Measurements from ENCODE around the gene SCYL1.
A peak's percentile ranks its signal among the peaks of the same experiment; 100 is the strongest.

The SCYL1 gene

DNA sequence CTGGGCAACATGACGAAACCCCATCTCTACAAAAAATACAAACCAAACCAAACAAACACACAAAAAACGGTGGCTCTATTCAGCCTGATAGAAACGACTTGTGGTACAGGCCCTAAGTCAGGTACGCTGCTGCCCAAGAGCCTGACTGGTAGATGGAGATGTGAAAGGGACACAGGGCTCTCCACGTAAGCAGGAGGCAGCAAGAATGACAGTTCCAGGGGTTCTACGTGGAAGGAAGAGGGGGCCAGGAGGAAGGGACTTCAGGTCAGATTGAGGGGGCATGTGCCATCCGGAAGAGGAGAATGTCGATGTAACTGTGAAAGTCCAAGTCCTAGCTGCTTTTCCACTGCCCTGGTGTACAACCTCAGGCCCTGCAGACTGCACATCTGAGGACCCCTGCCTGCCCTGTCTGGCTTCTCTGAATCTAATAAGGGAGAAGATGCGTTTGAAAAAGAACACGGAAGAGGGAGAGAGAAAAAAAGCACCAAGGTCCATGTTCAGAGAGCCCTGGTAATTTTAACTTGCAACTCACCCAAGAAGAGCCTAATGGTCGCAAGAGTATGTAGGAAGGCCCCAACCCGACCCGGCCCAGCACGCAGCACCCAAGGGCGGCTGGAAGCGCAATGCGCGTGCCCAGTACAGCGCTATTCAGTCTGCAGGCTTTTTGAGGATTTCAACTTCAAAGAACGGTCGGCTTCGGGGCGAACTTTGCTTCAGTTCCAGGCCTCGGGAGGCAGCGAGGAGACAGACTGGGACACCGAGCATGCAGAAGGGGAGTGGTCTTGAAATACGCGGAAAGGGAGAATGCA is 44.5 kb downstream of the SCYL1 start:
- POLR2A ChIA-PET, result interaction anchor here (1.0 to 4.6 kb wide), 6 partner anchors 9 to 147 kb away, joined by 3 to 28 read pairs (median 5); partner anchors contain the start of genes MALAT1, NEAT1 and PCNX3
- no peak for TF ChIP-seq CTCF (IDR thresholded peaks at IDR 0.05; ENCODE audit: insufficient read depth, low read length, missing control alignments)
- CTCF ChIA-PET, result interaction anchor here (0.6 to 16.3 kb wide), 4 partner anchors 8 to 27 kb away, joined by 3 to 207 read pairs (median 58); no protein-coding TSS in a partner anchor
- H3K4me3 ChIP-seq (ENCODE audit: low read depth, low read length), result peak overlapping the region; percentile 89
- no peak for DNase-seq (ENCODE audit: low read depth, low spot score)

DNA sequence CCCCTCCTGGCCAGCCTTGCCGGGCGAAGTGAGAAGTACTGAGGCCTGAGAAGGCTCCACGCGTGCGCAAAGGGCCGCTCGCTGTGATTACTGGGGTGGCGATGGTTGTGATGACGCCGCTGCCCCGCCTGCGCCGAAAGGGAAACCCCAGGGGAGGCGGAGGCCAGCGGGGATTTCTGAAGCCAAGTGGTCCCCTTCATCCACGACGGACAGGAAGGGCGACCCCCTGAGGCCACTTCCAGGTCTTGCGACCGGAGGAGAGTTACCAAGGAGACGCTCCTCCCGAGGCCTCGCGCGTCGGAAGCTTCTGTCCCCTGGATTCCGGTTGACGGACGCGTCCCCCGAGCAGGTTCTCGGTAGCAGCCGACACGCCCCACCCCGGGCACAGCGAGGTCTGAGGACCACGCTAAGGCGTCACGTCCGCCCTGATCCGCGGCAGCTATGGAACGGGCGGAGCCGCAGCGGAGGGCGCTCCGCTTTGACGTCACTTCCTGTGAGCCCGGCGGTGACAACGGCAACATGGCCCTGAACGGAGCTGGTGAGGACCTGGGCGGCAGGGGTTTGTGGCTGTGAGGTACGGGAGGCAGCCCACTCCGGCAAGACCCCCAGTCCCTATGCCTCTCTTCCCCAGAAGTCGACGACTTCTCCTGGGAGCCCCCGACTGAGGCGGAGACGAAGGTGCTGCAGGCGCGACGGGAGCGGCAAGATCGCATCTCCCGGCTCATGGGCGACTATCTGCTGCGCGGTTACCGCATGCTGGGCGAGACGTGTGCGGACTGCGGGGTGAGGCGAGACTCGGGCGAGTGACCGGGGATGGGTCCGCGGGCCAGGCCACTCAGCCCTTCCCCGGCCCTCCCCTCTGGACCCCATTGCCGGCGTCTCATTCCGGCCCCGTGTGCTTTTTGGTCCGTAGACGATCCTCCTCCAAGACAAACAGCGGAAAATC is 45.4 kb downstream of the SCYL1 start, which contains the start of gene ZNRD2:
ZNRD2 (plus strand) TSS at position 505 of the 946 bp plus-strand sequence; CDS start at position 520, 15 bp downstream.
- ChIA-PET CTCF (interaction anchor here (0.6 to 16.3 kb wide), 7 partner anchors 9 to 63 kb away, joined by 3 to 207 read pairs (median 10); no protein-coding TSS in a partner anchor), POLR2A (interaction anchor here (0.5 to 4.6 kb wide), 9 partner anchors 10 to 148 kb away, joined by 3 to 28 read pairs (median 5); partner anchors contain the start of genes MALAT1, NEAT1 and PCNX3)
- DNase-seq (ENCODE audit: low read depth, low spot score), result peak; percentile 88
- peak; percentile 62 for TF ChIP-seq CTCF (IDR thresholded peaks at IDR 0.05; ENCODE audit: insufficient read depth, low read length, missing control alignments)
- H3K4me3 ChIP-seq (ENCODE audit: low read depth, low read length), result peak within 1 kb of the TSS; percentile 89

DNA sequence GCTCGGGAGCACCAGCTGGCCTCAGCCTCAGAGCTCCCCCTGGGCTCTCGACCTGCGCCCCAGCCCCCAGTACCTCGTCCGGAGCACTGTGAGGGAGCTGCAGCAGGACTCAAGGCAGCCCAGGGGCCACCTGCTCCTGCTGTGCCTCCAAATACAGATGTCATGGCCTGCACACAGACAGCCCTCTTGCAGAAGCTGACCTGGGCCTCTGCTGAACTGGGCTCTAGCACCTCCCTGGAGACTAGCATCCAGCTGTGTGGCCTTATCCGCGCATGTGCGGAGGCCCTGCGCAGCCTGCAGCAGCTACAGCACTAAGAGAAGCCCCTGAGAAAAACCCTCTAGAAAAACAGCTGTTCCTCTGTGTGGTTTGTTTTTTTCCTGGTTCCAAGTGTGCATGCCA is 46.5 kb downstream of the SCYL1 start:
- no peak for TF ChIP-seq CTCF (IDR thresholded peaks at IDR 0.05; ENCODE audit: insufficient read depth, low read length, missing control alignments)
- CTCF ChIA-PET, result interaction anchor here (0.7 to 16.3 kb wide), 13 partner anchors 10 to 247 kb away, joined by 3 to 207 read pairs (median 4); no protein-coding TSS in a partner anchor
- no peak for DNase-seq (ENCODE audit: low read depth, low spot score)
- POLR2A ChIA-PET, result interaction anchor here (1.1 to 4.6 kb wide), 4 partner anchors 12 to 70 kb away, joined by 4 to 28 read pairs (median 10); partner anchors contain the start of gene LTBP3
- H3K4me3 ChIP-seq (ENCODE audit: low read depth, low read length), result peak overlapping the region; percentile 89

GRCh38 chr11:65571940-65572339 is 47.1 kb downstream of the SCYL1 start:
- ChIA-PET POLR2A (interaction anchor here (1.1 to 4.6 kb wide), 4 partner anchors 12 to 70 kb away, joined by 4 to 28 read pairs (median 10); partner anchors contain the start of gene LTBP3), CTCF (interaction anchor here (0.8 to 16.3 kb wide), 12 partner anchors 9 to 247 kb away, joined by 3 to 207 read pairs (median 4); no protein-coding TSS in a partner anchor)
- peak overlapping the region; percentile 89 for H3K4me3 ChIP-seq (ENCODE audit: low read depth, low read length)
- TF ChIP-seq CTCF (IDR thresholded peaks at IDR 0.05; ENCODE audit: insufficient read depth, low read length, missing control alignments), result peak; percentile 38
- no peak for DNase-seq (ENCODE audit: low read depth, low spot score)

GRCh38 chr11:65572356-65573051 is 47.6 kb downstream of the SCYL1 start, which contains the start of gene FAM89B:
FAM89B (plus strand) TSS chr11:65572538; CDS start chr11:65572670, 132 bp downstream.
- no peak for TF ChIP-seq CTCF (IDR thresholded peaks at IDR 0.05; ENCODE audit: insufficient read depth, low read length, missing control alignments)
- POLR2A ChIA-PET, result interaction anchor here (1.0 to 4.6 kb wide), 5 partner anchors 13 to 71 kb away, joined by 3 to 28 read pairs (median 7); partner anchors contain the start of gene LTBP3
- H3K4me3 ChIP-seq (ENCODE audit: low read depth, low read length), result peak within 1 kb of the TSS; percentile 89
- no peak for DNase-seq (ENCODE audit: low read depth, low spot score)
- CTCF ChIA-PET, result interaction anchor here (0.6 to 16.3 kb wide), 23 partner anchors 9 to 245 kb away, joined by 3 to 207 read pairs (median 4); partner anchors contain the start of genes PCNX3 and SIPA1
